Limb (tissue), 2 donors: ENCODE measurements around the gene PCDHGC5.
A peak's percentile ranks its signal among the peaks of the same experiment; 100 is the strongest.

Experiments
- DNase-seq, 2 donors: peaks; one replicate each; pipeline ENCODE4 v3.0.0-alpha.2; 2016; ENCODE audit errors: extremely low spot score in 2 of 2

Gene PCDHGC5

GRCh38 chr5:141512911-141513626 is 24.2 kb downstream of the PCDHGC5 start:
- peak in 1 of 2 donors; percentile 87 for DNase-seq

DNA sequence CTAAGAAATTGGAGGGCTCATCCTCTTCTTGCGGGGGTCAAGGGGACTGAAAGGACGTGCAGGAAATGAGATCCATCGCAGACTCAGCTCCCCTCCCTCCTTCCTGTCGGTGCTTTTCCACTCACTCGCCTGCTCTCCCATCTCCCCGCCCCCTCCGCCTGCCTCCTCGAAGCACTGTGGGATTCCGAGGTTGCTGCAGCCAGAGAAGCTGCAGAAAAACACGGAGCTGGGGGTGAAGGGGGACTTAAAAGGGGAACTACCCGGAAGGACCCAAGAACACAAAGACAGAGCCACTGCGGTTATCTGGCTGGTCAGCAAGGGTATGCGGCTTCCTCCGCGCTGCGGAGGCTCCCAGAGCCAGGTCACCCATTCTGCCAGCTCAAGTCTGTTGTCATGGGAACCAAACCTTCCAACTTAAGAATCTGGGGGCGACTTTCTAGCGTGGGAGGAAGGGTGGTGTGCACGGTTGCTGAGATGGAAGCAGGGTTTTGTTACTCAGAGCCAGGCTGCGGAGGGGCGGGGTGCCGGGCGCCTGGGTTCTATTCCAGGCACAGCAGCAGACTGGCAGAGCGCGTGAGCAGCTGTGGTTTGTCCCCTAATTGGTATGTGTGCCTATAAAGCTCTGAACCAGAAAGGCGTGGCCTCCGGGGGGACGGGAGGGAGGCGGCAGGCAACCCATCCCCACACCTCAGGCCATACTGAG is 24.9 kb downstream of the PCDHGC5 start:
- peak; percentile 80 to 90 for DNase-seq

- DNase-seq: no peak
Measured at GRCh38 chr5:141514330-141515133, 25.7 kb downstream of the PCDHGC5 start.

GRCh38 chr5:141515141-141515540 is 26.3 kb downstream of the PCDHGC5 start:
- DNase-seq: no peak

GRCh38 chr5:141515946-141516671 is 27.2 kb downstream of the PCDHGC5 start:
- DNase-seq: no peak

DNA sequence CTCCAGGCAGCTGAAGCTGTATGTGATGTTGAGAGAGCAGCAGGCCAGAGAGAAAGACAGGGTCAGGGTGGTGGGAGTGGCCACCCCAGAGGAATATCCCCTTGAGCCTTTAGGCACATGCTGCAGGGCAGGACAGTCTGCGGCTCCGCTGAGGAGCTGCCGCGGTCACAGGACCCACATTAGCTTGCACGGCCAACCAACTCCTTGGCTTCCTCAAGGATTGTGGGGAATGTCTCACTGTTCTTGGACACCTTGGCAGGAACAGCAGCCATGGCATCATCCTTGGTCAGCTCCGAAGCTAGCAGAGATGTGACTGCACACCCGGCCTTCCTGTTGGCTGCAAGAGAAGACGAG is 27.8 kb downstream of the PCDHGC5 start:
- DNase-seq: no peak

GRCh38 chr5:141517312-141517711 is 28.4 kb downstream of the PCDHGC5 start:
- no peak for DNase-seq

- no peak for DNase-seq
Measured at GRCh38 chr5:141517880-141518617, 29.2 kb downstream of the PCDHGC5 start.

DNA sequence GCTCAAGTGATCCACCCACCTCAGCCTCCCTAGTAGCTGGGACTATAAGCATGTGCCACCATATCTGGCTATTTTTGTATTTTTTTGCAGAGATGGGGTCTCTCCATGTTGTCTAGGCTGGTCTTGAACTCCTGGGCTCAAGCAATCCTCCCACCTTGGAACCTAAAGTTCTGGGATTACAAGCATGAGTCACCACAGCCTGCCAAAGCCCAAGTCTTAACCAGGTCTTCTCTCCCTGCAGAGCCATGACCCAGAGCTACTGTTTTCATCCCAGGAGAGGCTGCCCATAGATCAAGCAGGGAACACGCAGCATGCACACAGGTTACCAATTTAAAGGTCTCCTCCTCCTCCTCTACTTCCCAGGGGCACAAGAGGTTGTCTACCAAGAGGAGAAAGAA is 29.7 kb downstream of the PCDHGC5 start:
- DNase-seq: no peak

DNA sequence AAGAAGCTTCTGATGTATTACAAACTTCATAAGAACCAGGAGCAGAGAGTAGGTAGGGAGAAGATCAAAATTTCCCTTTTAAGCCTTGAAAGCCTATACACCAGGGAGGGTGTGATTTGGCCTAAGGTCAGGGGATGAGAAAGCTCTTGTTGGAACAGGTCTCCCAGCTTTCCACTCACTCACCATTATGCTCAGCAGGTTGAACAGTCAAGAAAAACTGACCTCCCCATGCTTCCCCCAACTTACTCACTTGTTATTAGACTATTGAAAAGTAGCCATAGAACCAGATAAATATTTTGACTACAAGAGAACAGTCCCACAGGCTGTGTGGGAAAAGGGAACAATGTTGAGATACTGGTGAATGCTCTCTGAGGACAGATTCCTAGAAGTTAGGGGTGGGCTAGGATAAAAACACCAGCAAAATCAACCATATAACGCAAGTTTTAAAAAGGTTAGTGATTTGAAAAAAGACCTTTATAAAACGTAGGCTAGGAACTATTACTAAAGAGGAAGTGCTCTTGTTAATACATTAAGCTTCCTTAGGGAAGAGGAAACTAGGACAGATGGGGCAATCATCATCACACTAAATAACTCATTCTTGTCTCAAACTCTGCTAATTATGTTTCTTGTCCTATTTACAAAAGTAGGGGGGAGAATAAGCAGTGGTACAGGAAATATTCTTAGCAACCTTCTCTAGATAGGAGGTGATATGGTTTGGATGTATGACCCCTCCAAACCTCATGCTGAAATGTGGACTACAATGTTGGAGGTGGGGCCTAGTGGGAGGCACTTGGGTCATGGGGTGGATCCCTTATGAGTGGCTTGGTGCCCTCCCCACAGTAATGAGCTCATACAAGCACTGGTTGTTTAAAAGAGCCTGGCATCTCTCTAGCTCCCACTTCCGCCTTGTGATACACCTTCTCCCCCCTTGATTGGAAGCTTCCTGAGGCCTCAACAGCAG is 31.0 kb downstream of the PCDHGC5 start:
- DNase-seq: no peak

GRCh38 chr5:141521244-141521781 is 32.4 kb downstream of the PCDHGC5 start:
- DNase-seq: peak in 1 of 2 donors; percentile 80

DNA sequence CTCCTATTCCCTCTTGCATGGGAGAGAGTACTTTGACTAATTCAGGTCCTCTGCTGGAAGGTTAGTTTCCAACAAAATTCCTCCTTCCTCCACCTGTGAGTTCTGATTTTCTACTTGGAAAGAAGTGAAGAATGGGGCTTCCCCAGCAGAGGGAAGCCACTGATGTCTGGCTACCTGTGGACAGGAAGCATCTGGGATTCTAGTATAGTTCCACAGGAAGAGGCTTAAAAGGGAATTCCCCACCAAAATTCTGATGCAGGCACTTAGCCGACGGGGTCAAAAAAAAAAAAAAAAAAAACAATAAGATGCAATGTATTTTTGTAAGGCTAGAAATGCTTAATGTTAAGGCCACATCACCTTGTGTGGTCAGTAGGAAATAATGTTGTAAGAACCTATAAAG is 33.4 kb downstream of the PCDHGC5 start:
- no peak for DNase-seq

- no peak for DNase-seq
Measured at GRCh38 chr5:141523991-141524390, 35.1 kb downstream of the PCDHGC5 start.

- peak; percentile 91 to 99 for DNase-seq
Measured at GRCh38 chr5:141524604-141525597, 36.0 kb downstream of the PCDHGC5 start.

DNA sequence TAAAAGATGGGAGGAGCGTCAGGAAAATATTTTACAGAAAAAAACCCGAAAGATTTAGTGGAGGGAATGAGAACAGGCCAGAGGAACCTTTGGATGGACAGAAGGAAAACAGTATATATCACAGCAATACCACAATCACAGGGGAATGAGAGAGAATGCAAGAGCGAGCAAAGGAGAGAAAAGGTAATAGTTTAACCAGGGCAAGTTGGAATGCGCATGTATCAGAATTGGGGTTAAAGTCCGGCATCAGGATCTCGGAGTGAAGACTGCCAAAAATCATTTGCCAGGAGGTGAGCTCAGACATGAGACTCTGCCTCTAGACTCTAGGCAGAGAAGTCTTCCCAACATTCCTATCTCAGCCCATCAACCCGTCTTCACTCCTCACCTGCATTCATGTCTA is 36.8 kb downstream of the PCDHGC5 start:
- no peak for DNase-seq

DNA sequence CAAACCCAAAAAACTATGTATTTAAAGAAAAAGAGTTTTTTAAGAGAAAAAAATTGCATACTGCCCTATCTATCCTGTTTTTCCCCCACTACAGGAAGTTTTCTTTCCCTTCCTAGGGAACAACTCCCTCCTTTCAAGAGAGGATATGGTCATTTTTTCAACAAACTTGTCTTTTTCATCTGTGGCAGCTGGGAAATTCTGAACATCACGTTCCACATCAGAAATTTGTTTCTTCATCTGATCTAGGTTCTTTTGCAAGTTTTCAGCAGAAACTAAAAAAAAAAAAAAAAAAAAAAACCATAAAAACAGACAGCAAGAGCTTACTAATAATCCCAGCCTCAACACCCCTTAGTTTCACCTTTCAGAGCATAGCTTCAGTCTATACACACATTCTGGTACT is 38.5 kb downstream of the PCDHGC5 start:
- DNase-seq: no peak

GRCh38 chr5:141528291-141528984 is 39.6 kb downstream of the PCDHGC5 start:
- DNase-seq: peak; percentile 54 to 74

DNA sequence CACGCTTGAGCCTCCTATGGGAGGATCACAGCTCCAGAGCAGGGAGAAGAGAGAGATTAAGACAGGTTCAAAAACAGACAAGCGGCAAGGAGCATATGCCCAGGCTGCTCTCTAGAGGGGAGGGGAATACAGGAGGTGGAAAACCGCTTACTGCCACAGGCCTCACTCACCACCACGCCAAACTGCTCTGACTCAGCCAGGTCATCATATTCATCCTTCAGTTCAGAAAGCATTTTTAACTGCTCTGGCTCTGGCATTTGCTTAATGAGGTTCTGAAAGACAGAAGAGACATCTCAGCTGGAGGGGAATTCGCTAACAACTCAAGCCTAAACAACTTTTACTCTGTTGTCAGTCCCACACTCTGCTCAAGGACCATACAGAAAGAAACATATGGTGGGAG is 40.1 kb downstream of the PCDHGC5 start:
- no peak for DNase-seq
